HG02759 (cell line): Measurements from ENCODE around the gene DNTTIP2.
A peak's percentile ranks its signal among the peaks of the same experiment; 100 is the strongest.
"Not testable (repeated sequence)": the region's sequence is repeated elsewhere in the genome, so short reads cannot be mapped to it uniquely, and the experiment has no call there.

Experiments
- ATAC-seq: cut with Tn5 transposase; IDR thresholded peaks from one replicate; pipeline ENCODE4 v1.9.1; 2021; ENCODE audit warnings: mild to moderate bottlenecking, moderate library complexity; ENCODE audit not compliant: unreplicated experiment

Gene DNTTIP2

DNA sequence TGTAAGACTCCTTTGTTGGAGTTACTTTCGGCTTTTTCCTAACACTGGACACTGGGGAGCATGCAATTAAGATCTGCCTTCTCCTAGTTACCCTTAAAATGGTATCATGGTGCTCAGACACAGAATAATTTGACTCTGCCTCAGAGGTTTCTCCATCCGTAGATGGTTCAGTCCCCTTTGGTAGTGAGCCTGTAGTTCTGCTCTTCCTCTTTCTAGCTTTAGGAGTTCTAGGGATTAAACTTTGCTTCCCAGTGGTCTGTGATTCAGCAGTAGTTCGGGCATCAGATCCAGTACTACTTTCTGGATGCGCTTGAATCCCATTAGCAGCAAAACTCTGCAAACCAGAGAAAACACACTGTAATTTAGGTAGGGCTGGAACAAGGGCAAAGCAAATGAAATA is 1.5 kb downstream of the DNTTIP2 start:
- ATAC-seq, result no peak

- no peak for ATAC-seq
Observed at GRCh38 chr1:93876244-93876643, 2.8 kb downstream of the DNTTIP2 start.

DNA sequence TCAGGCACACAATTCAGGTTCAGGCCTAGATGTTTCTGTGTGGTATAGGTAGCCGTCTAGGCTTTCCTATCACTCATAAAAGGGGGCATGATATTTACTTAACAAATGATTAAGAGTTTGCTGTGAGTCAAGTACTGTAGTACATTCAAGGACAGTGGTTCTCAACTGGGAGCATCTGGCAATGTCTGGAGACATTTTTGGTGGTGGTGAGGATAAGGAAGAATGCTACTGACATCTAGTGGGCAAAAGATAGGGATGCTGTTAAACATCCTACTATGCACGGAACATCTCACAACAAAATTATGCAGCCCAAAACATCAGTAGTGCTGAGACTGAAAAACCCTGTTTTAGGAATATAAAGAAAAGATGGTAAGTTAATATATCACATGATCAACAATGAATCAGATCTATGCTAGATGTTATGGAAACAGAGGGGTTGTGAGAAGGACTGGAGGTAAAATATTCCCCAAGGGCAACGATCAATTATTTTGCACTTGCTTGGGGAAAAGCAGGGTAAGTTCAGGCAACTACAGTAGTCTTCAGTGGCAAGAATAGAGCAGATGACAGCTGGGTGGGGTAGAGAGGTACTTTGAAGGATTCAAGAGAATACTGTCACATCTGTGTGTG is 4.9 kb downstream of the DNTTIP2 start:
- no peak for ATAC-seq

DNA sequence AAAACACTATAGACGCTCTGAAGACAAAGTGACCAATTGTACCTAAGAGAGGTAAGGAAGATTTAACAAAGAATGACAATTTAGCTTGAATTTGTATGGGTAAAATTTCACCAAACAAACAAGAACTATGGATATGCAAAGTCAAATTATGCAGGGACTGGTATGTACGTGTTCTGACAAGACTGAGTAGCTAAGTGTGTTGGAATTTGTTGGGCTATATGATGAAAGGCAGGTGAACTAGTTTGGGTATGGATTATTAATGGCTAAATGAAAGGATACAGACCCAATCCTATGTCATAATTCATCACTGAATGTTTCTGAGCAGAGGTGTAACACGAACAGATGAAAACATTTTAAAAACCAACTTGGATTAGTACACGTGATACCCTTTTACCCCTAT is 7.6 kb downstream of the DNTTIP2 start:
- ATAC-seq, result no peak

- ATAC-seq, result no peak
Observed at GRCh38 chr1:93869653-93870052, 9.4 kb downstream of the DNTTIP2 start.

GRCh38 chr1:93868492-93868891 is 10.5 kb downstream of the DNTTIP2 start:
- ATAC-seq, result not testable (repeated sequence)

DNA sequence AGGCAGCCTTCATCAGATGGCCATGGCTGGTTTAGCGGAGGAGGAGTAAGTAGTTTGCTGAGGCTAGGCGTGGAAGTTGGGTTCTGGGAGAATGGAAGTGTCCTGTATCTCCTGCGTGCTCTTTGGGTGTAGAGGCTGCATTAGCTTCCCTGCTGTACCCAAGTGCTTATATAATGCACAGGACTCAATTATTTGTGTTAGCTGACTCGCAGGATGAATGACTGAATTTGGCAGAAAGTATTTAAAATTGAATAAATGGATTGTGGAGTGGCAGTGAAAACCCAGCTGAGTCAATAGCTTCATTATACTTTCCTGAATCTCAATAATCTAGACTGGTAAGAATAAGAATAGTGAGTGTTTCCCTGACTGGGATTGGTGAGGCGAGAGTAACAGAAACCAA is 13.8 kb downstream of the DNTTIP2 start:
- no peak for ATAC-seq

- ATAC-seq, result no peak
Observed at GRCh38 chr1:93864175-93864574, 14.8 kb downstream of the DNTTIP2 start.

DNA sequence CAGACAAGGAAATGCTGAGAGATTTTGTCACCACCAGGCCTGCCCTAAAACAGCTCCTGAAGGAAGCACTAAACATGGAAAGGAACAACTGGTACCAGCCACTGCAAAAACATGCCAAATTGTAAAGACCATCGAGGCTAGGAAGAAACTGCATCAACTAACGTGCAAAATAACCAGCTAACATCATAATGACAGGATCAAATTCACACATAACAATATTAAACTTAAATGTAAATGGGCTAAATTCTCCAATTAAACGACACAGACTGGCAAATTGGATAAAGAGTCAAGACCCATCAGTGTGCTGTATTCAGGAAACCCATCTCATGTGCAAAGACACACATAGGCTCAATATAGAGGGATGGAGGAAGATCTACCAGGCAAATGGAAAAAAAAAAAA is 21.4 kb downstream of the DNTTIP2 start:
- not testable (repeated sequence) for ATAC-seq

DNA sequence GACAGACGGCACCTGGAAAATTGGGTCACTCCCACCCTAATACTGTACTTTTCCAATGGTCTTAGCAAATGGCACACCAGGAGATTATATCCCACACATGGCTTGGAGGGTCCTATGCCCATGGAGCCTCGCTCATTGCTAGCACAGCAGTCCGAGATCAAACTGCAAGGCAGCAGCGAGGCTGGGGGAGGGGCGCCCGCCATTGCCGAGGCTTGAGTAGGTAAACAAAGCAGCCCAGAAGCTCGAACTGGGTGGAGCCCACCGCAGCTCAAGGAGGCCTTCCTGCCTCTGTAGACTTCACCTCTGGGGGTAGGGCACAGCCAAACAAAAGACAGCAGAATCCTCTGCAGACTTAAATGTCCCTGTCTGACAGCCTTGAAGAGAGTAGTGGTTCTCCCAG is 23.0 kb downstream of the DNTTIP2 start:
- ATAC-seq, result not testable (repeated sequence)

DNA sequence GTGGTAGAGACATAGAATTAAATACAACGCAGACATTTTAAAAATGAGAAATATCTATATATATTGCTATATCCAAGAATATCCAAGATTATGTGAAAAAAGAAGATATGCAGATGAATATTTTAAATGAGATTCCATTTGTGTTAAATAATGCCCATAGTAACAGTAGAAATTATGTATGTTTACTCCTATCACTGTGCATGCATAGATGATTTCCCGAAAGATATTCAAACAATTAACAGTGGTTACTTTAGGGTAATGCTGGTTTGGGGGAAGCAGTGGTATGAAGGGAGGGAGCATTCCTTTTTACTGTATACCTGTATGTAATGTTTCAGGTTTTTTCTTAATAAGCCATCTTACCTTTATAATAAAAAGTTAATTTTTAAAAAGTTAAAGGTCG is 25.1 kb downstream of the DNTTIP2 start:
- ATAC-seq, result no peak

- no peak for ATAC-seq
Observed at GRCh38 chr1:93851878-93852277, 27.1 kb downstream of the DNTTIP2 start.

- no peak for ATAC-seq
Observed at GRCh38 chr1:93851327-93851712, 27.7 kb downstream of the DNTTIP2 start.

- not testable (repeated sequence) for ATAC-seq
Observed at GRCh38 chr1:93850687-93851326, 28.2 kb downstream of the DNTTIP2 start.

DNA sequence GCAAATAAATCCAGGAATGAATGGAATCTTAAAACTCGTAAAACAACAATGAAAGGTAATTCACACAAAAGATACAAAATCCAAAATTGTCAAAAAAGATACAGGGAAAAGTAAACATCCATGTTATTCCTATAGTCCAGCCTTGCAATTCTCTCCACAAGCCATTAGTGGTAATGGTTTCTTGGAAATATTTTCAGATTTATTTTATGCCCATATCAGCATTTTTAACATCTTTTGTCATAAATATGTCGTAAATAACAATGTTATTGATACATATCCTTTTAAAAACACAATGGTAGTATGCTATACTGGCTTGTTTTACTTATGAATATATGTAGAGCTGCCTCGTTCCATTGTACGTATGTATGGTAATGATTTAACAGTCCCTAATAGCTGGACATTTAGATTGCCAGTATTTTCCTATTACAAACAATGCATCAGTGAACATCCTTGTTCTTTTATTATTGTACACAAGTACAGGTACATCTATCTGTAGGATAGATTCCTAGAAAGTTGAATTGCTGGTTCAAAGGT is 30.6 kb downstream of the DNTTIP2 start:
- ATAC-seq, result no peak

DNA sequence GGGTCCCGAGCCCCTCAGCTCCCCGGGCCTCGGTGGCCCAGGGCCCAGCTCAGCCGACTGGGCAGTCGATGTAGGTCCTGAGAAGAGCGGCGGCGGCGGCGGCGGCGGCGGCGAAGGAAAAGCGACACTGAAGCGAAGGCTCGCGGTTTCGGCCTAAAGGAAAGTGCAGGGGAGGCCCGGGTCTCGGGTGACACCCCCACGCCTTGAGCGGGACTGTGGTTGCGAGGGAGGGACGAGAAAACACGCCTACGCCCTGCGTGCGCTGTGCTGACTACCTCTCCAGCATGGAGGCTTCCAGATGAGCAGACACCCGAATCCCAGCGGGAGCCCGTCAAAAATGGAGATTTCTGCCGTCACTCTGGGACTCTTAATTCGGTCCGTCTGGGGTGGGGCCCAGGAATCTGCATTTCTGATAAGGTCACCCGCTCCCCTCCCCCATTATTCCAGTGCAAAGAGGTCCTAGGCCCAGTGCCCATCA is 31.2 kb downstream of the DNTTIP2 start:
- ATAC-seq, result peak; percentile 31

GRCh38 chr1:93846992-93847810 is 31.8 kb downstream of the DNTTIP2 start:
- peak; percentile 68 for ATAC-seq

DNA sequence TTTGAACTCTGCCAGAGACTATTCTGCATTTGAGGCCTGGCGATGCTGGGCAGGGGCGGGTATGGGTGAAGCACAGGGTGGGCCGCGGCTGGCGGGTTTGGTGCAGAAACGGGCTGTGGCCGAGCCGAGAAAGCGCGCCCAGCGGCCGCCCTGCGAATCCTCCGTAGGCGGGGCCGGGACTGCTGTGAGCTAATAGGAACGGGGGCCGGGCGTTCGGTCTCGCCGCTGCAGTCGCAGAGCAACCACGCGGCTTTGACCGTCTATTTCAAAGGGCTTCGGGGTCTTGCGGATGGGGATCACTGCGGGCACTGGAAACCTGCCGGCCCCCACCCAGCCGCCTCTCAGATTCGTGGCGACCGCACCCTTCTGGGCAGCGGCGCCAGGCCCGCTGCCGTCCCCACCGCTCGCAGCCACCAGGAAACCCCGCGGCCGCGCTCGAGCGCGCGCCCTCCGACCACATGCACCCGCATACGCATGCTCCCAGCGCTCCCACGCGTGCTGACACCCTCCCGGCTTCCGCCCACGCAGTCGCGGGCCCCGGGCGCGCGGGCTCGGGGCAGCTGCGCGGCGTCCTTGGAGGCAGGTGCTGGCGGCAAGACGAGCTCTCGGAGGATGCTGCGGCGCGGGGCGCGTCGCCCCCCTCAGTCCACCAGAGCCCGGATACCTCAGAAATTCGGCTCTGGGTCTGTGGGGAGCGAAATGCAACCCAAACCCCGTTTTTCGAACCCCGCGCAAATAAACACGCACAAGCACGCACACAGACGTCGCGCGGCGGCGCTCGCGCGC is 32.6 kb downstream of the DNTTIP2 start:
- ATAC-seq, result peak; percentile 55

GRCh38 chr1:93845538-93846205 is 33.3 kb downstream of the DNTTIP2 start:
- no peak for ATAC-seq
